ENCODE data around the gene P4HA3.
A peak's percentile ranks its signal among the peaks of the same experiment; 100 is the strongest.

P4HA3 gene

GRCh38 chr11:74321487-74322188 lies 10.2 kb upstream of the P4HA3 start:
- Histone ChIP-seq H3K36me3 (no peaks in the 10 kb centered on the region), H3K27me3 (ENCODE audit: insufficient read depth, low read depth, severe bottlenecking) (no peaks in the 10 kb centered on the region), H3K27ac (no peak overlapping the region), H3K4me3 (ENCODE audit: low read depth, low read length) (no peak overlapping the region), H3K9me3 (ENCODE audit: severe bottlenecking) (peaks cover 13% of the 10 kb centered on the region)
- DNase-seq = peak; percentile 27
- peak; percentile 62 for TF ChIP-seq CTCF (IDR thresholded peaks at IDR 0.05; ENCODE audit: low read depth, low read length)

- Histone ChIP-seq H3K4me3 (ENCODE audit: low read depth, low read length) (no peak overlapping the region), H3K27ac (no peak overlapping the region), H3K9me3 (ENCODE audit: severe bottlenecking) (peaks cover 13% of the 10 kb centered on the region), H3K27me3 (ENCODE audit: insufficient read depth, low read depth, severe bottlenecking) (no peaks in the 10 kb centered on the region), H3K36me3 (no peaks in the 10 kb centered on the region)
- DNase-seq = no peak
- no peak for TF ChIP-seq CTCF (IDR thresholded peaks at IDR 0.05; ENCODE audit: low read depth, low read length)
Measured at GRCh38 chr11:74320538-74320937, 9.1 kb upstream of the P4HA3 start.

GRCh38 chr11:74319139-74319816 lies 7.8 kb upstream of the P4HA3 start:
- H3K36me3 ChIP-seq = no peaks in the 10 kb centered on the region
- no peak for TF ChIP-seq CTCF (IDR thresholded peaks at IDR 0.05; ENCODE audit: low read depth, low read length)
- H3K27me3 ChIP-seq (ENCODE audit: insufficient read depth, low read depth, severe bottlenecking) = no peaks in the 10 kb centered on the region
- peaks cover 9% of the 10 kb centered on the region for H3K9me3 ChIP-seq (ENCODE audit: severe bottlenecking)
- H3K4me3 ChIP-seq (ENCODE audit: low read depth, low read length) = no peak overlapping the region
- no peak overlapping the region for H3K27ac ChIP-seq
- DNase-seq = no peak

- no peak overlapping the region for H3K4me3 ChIP-seq (ENCODE audit: low read depth, low read length)
- peaks cover 9% of the 10 kb centered on the region for H3K9me3 ChIP-seq (ENCODE audit: severe bottlenecking)
- 0 out of 2 replicates have a peak, but pooled peaks have one; percentile 17 for TF ChIP-seq CTCF (IDR thresholded peaks at IDR 0.05; ENCODE audit: low read depth, low read length)
- no peaks in the 10 kb centered on the region for H3K36me3 ChIP-seq
- no peaks in the 10 kb centered on the region for H3K27me3 ChIP-seq (ENCODE audit: insufficient read depth, low read depth, severe bottlenecking)
- DNase-seq = no peak
- H3K27ac ChIP-seq = no peak overlapping the region
Measured at GRCh38 chr11:74318241-74318932, 6.9 kb upstream of the P4HA3 start.

GRCh38 chr11:74316772-74317505 lies 5.5 kb upstream of the P4HA3 start:
- peaks cover 9% of the 10 kb centered on the region for H3K9me3 ChIP-seq (ENCODE audit: severe bottlenecking)
- H3K27me3 ChIP-seq (ENCODE audit: insufficient read depth, low read depth, severe bottlenecking) = no peaks in the 10 kb centered on the region
- H3K4me3 ChIP-seq (ENCODE audit: low read depth, low read length) = no peak overlapping the region
- no peaks in the 10 kb centered on the region for H3K36me3 ChIP-seq
- H3K27ac ChIP-seq = no peak overlapping the region
- no peak for TF ChIP-seq CTCF (IDR thresholded peaks at IDR 0.05; ENCODE audit: low read depth, low read length)
- DNase-seq = no peak
